Iris pigment epithelial cell (primary cell): ENCODE data around the gene PSMD13.
A peak's percentile ranks its signal among the peaks of the same experiment; 100 is the strongest.

Experiments used
- DNase-seq: peaks from one replicate; pipeline ENCODE4 v3.0.0-alpha.2; 2011; ENCODE audit warnings: low read depth

Gene PSMD13

GRCh38 chr11:289398-289711 is 52.6 kb downstream of the PSMD13 start:
- no peak for DNase-seq

- no peak for DNase-seq
These were observed 53.2 kb downstream of the PSMD13 start for GRCh38 chr11:289712-290620.

GRCh38 chr11:290621-291231 is 54.0 kb downstream of the PSMD13 start:
- DNase-seq: no peak

GRCh38 chr11:291281-292210 is 54.8 kb downstream of the PSMD13 start:
- DNase-seq: no peak

- no peak for DNase-seq
These were observed 55.7 kb downstream of the PSMD13 start for GRCh38 chr11:292211-293121.

GRCh38 chr11:293271-293851 is 56.6 kb downstream of the PSMD13 start:
- DNase-seq: no peak

- no peak for DNase-seq
These were observed 57.3 kb downstream of the PSMD13 start for GRCh38 chr11:293852-294661.

- DNase-seq: no peak
These were observed 58.0 kb downstream of the PSMD13 start for GRCh38 chr11:294780-295179.

- DNase-seq: no peak
These were observed 58.8 kb downstream of the PSMD13 start for GRCh38 chr11:295351-296170.

- DNase-seq: no peak
These were observed 59.6 kb downstream of the PSMD13 start for GRCh38 chr11:296171-297050.

- DNase-seq: no peak
These were observed 60.3 kb downstream of the PSMD13 start for GRCh38 chr11:297051-297585.

- no peak for DNase-seq
These were observed 61.0 kb downstream of the PSMD13 start for GRCh38 chr11:297586-298405.

GRCh38 chr11:298406-299065 is 61.8 kb downstream of the PSMD13 start:
- no peak for DNase-seq

- no peak for DNase-seq
These were observed 62.5 kb downstream of the PSMD13 start, which contains the start of gene IFITM5 for GRCh38 chr11:299081-299891. Gene IFITM5, minus strand, starts transcription at chr11:299526. Its CDS starts 36 bp downstream, at chr11:299490.

GRCh38 chr11:299951-300735 is 63.4 kb downstream of the PSMD13 start:
- DNase-seq: peak; percentile 11
